Measurements from ENCODE around the gene ADCY3. TPM values are rescaled to one million over a fixed set of nuclear protein-coding genes. Genes with fewer than 3 reads are reported as not detected.
A peak's percentile ranks its signal among the peaks of the same experiment; 100 is the strongest.

The ADCY3 gene
- polyA plus RNA-seq, 1 of the 3 experiments (the other 2 are of a cell fraction), result 53.9 TPM

GRCh38 chr2:24830786-24831185, 89.3 kb downstream of the ADCY3 start:
- WGBS (ENCODE audit: low lambda C conversion rate), result 95% methylated on average over 12 of the region's 12 CpGs
- H2AFZ ChIP-seq (ENCODE audit: low read depth), result no peak overlapping the region

GRCh38 chr2:24830351-24830750, 89.7 kb downstream of the ADCY3 start:
- Histone ChIP-seq H3K27me3 (ENCODE audit: insufficient read depth) (no peaks in the 10 kb centered on the region), H3K4me1 (ENCODE audit: control insufficient read depth in 1 of 2, insufficient read depth in 2 of 2, low read depth in 1 of 2, low read length in 1 of 2) (peaks cover 7 to 11% of the 10 kb centered on the region in 2 experiments; a peak in 1 of 4 replicates), H3K4me3 (ENCODE audit: low read depth in 2 of 2, low read length in 1 of 2) (no peak overlapping the region), H3K9me3 (no peaks in the 10 kb centered on the region), H3K36me3 (replicated peaks in 1 of 2; ENCODE audit: control insufficient read depth in 1 of 2, insufficient read depth in 2 of 2, low read length in 1 of 2) (no peaks in the 10 kb centered on the region), H3K9me2 (no peaks in the 10 kb centered on the region), H2AFZ (ENCODE audit: low read depth) (no peak overlapping the region), H3K9ac (no peak overlapping the region), H3K27ac (ENCODE audit: low read depth in 2 of 2, low read length in 1 of 2) (no peak overlapping the region), H3K79me2 (ENCODE audit: insufficient read depth) (no peaks in the 10 kb centered on the region), H3F3A (replicated peaks; ENCODE audit: insufficient read depth) (peaks cover 12% of the 10 kb centered on the region), H3K4me2 (no peak overlapping the region), H4K20me1 (ENCODE audit: insufficient read depth) (no peaks in the 10 kb centered on the region)
- TF ChIP-seq GABPA (IDR thresholded peaks at IDR 0.05; ENCODE audit: low read depth), result no peak
- TF ChIP-seq NFIC (IDR thresholded peaks at IDR 0.05; ENCODE audit: borderline replicate concordance), result no peak
- no peak for TF ChIP-seq GATA2 (CRISPR knock-in tag; IDR thresholded peaks at IDR 0.05)
- TF ChIP-seq RAD21 (IDR thresholded peaks at IDR 0.05; ENCODE audit: low read length), result peak; percentile 25
- no peak for TF ChIP-seq CHD2 (IDR thresholded peaks at IDR 0.05; ENCODE audit: low read length, partially characterized antibody)
- no peak for TF ChIP-seq NRF1 (IDR thresholded peaks at IDR 0.05; ENCODE audit: low read depth, low read length)
- ChIA-PET POLR2A (interaction anchor here (0.6 kb wide), 1 partner anchor 879 kb away, joined by 3 read pairs; no protein-coding TSS in a partner anchor), CTCF (interaction anchor here (0.9 to 16.7 kb wide), 8 partner anchors 16 to 1006 kb away, joined by 3 to 269 read pairs (median 4); no protein-coding TSS in a partner anchor)
- 85% methylated on average over 5 of the region's 5 CpGs for WGBS (ENCODE audit: low lambda C conversion rate)
- peak; percentile 41 for DNase-seq

More at GRCh38 chr2:24830786-24831185, 89.3 kb downstream of the ADCY3 start:
- Histone ChIP-seq H3K27ac (ENCODE audit: low read depth in 2 of 2, low read length in 1 of 2) (no peak overlapping the region), H3K9me3 (no peaks in the 10 kb centered on the region), H3K36me3 (replicated peaks in 1 of 2; ENCODE audit: control insufficient read depth in 1 of 2, insufficient read depth in 2 of 2, low read length in 1 of 2) (no peaks in the 10 kb centered on the region), H3K27me3 (ENCODE audit: insufficient read depth) (no peaks in the 10 kb centered on the region), H3K4me3 (ENCODE audit: low read depth in 2 of 2, low read length in 1 of 2) (no peak overlapping the region), H3K9me2 (no peaks in the 10 kb centered on the region), H3K4me1 (ENCODE audit: control insufficient read depth in 1 of 2, insufficient read depth in 2 of 2, low read depth in 1 of 2, low read length in 1 of 2) (peaks cover 7 to 11% of the 10 kb centered on the region in 2 experiments; a peak in 1 of 4 replicates), H3K9ac (no peak overlapping the region), H3K4me2 (no peak overlapping the region), H4K20me1 (ENCODE audit: insufficient read depth) (no peaks in the 10 kb centered on the region), H3F3A (replicated peaks; ENCODE audit: insufficient read depth) (peaks cover 12% of the 10 kb centered on the region), H3K79me2 (ENCODE audit: insufficient read depth) (no peaks in the 10 kb centered on the region)
- DNase-seq, result no peak
- CTCF ChIA-PET, result interaction anchor here (0.9 to 16.7 kb wide), 7 partner anchors 16 to 1006 kb away, joined by 3 to 269 read pairs (median 4); no protein-coding TSS in a partner anchor
- POLR2A ChIA-PET, result no interaction called here
- no peak for TF ChIP-seq MAX (IDR thresholded peaks at IDR 0.05; ENCODE audit: low read depth)
- no peak for TF ChIP-seq MXI1 (IDR thresholded peaks at IDR 0.05; ENCODE audit: low read depth, low read length)
- TF ChIP-seq NRF1 (IDR thresholded peaks at IDR 0.05; ENCODE audit: low read depth, low read length), result no peak
- no peak for TF ChIP-seq TAF1 (IDR thresholded peaks at IDR 0.05; ENCODE audit: borderline replicate concordance, low read depth, low read length)
- no peak for TF ChIP-seq IRF3 (IDR thresholded peaks at IDR 0.05; ENCODE audit: low read depth, low read length)
- no peak for TF ChIP-seq EP300 (IDR thresholded peaks at IDR 0.05; ENCODE audit: borderline replicate concordance in 1 of 2, low read depth in 1 of 2, low read length in 1 of 2)
- TF ChIP-seq FOXJ3 (CRISPR knock-in tag; IDR thresholded peaks at IDR 0.05), result no peak
- TF ChIP-seq SMC3 (IDR thresholded peaks at IDR 0.05; ENCODE audit: low read depth, low read length), result no peak
- TF ChIP-seq RAD21 (IDR thresholded peaks at IDR 0.05; ENCODE audit: low read length), result no peak
- no peak for TF ChIP-seq YY1 (IDR thresholded peaks at IDR 0.05; ENCODE audit: low read depth)
- TF ChIP-seq USF1 (IDR thresholded peaks at IDR 0.05; ENCODE audit: borderline replicate concordance, low read depth), result no peak
- no peak for TF ChIP-seq POLR2AphosphoS5 (IDR thresholded peaks at IDR 0.05; ENCODE audit: low read depth, low read length)
- no peak for TF ChIP-seq SIN3A (IDR thresholded peaks at IDR 0.05; ENCODE audit: borderline replicate concordance, low read depth, low read length)
- TF ChIP-seq FOSL2 (IDR thresholded peaks at IDR 0.05; ENCODE audit: borderline replicate concordance, low read depth), result no peak
